Measurements from ENCODE around the gene SLX4IP. TPM values are rescaled to one million over a fixed set of nuclear protein-coding genes. Genes with fewer than 3 reads are reported as not detected.
A peak's percentile ranks its signal among the peaks of the same experiment; 100 is the strongest.

SLX4IP gene
- total and polyA plus RNA-seq, 2 donors (not counting 1 experiment from before 2014, with no cell fraction given), result 2.0 to 8.1 TPM

DNA sequence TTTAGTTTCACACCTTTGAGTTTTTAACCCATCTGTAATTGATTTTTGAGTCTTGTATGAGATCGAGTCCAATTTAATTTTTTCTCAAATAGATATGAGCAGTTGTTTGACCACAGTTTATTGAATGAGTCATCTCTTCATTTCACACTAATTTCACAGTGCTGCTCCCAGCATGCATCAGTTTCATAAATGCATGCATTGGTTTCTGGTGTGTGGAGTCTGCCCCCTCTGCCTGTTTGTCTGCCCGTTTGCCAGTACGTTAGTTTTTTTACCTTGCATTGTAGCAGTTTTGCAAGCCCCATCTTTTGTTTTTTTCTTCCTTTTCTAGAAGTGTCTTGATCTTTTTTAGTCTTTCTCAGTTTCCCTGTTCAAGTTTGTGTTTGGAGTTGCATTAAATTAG lies 11.9 kb downstream of the SLX4IP start:
- Histone ChIP-seq H3K4me1 (ENCODE audit: control insufficient read depth in 2 of 2, insufficient read depth in 2 of 2, low read length in 2 of 2) (peaks cover 0 to 5% of the 10 kb centered on the region in 2 donors), H3K9ac (ENCODE audit: low read length) (no peak overlapping the region), H3K27ac (ENCODE audit: low read length in 2 of 2) (no peak overlapping the region), H3K36me3 (replicated peaks in 1 of 2; ENCODE audit: control extremely low read depth in 1 of 2, control insufficient read depth in 1 of 2, extremely low read depth in 1 of 2, insufficient read depth in 2 of 2, low read length in 1 of 2) (no peaks in the 10 kb centered on the region), H3K4me2 (replicated peaks; ENCODE audit: low read depth, low read length, poor library complexity, severe bottlenecking) (peak overlapping the region; percentile 33), H2AFZ (ENCODE audit: insufficient read depth, low read depth, low read length, poor library complexity, severe bottlenecking) (peak overlapping the region; percentile 17), H3K79me2 (ENCODE audit: control insufficient read depth, insufficient read depth, low read length) (peaks cover 35% of the 10 kb centered on the region), H3K4me3 (ENCODE audit: control extremely low read depth in 1 of 5, extremely low read depth in 1 of 5, insufficient read depth in 1 of 5, low read depth in 2 of 5, low read length in 4 of 5) (no peak overlapping the region), H3K9me3 (ENCODE audit: control extremely low read depth in 1 of 3, control insufficient read depth in 2 of 3, insufficient read depth in 1 of 3, low read length in 2 of 3) (no peaks in the 10 kb centered on the region), H4K20me1 (ENCODE audit: control insufficient read depth, insufficient read depth, low read length, poor library complexity, severe bottlenecking) (no peaks in the 10 kb centered on the region), H3K27me3 (replicated peaks in 1 of 4; ENCODE audit: control extremely low read depth in 1 of 4, control insufficient read depth in 3 of 4, insufficient read depth in 4 of 4, low read length in 3 of 4) (no peaks in the 10 kb centered on the region)
- ChIA-PET POLR2A (no interaction called here), CTCF (no interaction called here)
- ATAC-seq (ENCODE audit: low read depth) (peak; percentile 63), DNase-seq (no peak)
- Mint-ChIP-seq H3K27me3 (no peaks in the 10 kb centered on the region), H3K9me3 (ENCODE audit: insufficient read depth) (no peaks in the 10 kb centered on the region), H3K27ac (no peak overlapping the region), H3K4me3 (peak overlapping the region; percentile 32), H3K4me1 (peaks cover 12% of the 10 kb centered on the region)
- intact Hi-C loops (cut with micrococcal nuclease), result loop anchor here (1.0 kb wide), 1 partner anchor 12 kb away; the partner anchor contains the start of gene SLX4IP
- WGBS (ENCODE audit: insufficient coverage), result no CpG with 5 or more reads among the region's 3 CpGs
- TF ChIP-seq, protein P1, sequence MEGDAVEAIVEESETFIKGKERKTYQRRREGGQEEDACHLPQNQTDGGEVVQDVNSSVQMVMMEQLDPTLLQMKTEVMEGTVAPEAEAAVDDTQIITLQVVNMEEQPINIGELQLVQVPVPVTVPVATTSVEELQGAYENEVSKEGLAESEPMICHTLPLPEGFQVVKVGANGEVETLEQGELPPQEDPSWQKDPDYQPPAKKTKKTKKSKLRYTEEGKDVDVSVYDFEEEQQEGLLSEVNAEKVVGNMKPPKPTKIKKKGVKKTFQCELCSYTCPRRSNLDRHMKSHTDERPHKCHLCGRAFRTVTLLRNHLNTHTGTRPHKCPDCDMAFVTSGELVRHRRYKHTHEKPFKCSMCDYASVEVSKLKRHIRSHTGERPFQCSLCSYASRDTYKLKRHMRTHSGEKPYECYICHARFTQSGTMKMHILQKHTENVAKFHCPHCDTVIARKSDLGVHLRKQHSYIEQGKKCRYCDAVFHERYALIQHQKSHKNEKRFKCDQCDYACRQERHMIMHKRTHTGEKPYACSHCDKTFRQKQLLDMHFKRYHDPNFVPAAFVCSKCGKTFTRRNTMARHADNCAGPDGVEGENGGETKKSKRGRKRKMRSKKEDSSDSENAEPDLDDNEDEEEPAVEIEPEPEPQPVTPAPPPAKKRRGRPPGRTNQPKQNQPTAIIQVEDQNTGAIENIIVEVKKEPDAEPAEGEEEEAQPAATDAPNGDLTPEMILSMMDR (IDR thresholded peaks at IDR 0.05), result no peak
- no peak for TF ChIP-seq EZH2 (IDR thresholded peaks at IDR 0.05; ENCODE audit: borderline replicate concordance, insufficient read depth, low read depth, low read length, poor library complexity, severe bottlenecking)

DNA sequence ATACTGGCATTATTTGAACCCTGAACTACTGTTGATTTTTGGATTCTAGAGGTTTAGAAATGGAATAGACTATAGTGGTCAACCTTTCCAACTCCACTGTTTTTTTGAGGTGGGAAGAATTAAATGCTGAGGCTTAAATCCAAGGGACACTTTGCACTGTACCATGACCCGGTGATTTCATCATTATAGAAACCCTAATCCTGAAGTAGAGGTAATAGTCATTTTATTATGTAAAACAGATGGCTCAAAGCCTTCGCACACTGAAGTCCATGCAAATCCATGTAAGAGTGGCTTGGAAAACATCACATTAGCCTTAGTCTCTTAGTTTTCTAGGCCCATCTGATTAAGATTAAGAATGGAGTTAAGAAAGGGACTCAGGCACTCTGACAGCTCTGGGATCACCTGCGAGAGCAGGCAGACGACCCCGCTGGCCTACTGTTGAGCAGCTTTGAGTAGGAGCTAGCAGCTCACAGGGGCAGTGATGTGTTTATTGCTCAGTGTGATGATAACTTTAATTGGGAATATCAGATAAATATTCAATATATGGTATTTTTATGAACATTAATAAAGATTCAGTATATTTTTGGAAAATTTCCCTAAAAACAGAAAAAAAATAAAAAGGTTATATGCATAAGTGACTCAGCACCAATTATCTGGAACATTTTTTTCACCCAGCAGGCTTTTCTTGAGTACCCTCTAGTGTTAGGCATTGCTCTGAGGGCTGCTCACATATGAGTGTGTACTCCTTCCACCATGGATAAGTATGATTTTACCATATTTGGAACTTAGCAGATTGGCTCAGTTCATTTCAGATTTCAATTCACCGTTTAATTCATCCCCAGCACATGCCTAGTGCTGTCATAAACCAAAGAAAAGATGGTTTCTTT lies 13.4 kb downstream of the SLX4IP start:
- Histone ChIP-seq H3K9me3 (ENCODE audit: control extremely low read depth in 1 of 3, control insufficient read depth in 2 of 3, insufficient read depth in 1 of 3, low read length in 2 of 3) (no peaks in the 10 kb centered on the region), H2AFZ (ENCODE audit: insufficient read depth, low read depth, low read length, poor library complexity, severe bottlenecking) (no peak overlapping the region), H4K20me1 (ENCODE audit: control insufficient read depth, insufficient read depth, low read length, poor library complexity, severe bottlenecking) (no peaks in the 10 kb centered on the region), H3K79me2 (ENCODE audit: control insufficient read depth, insufficient read depth, low read length) (peaks cover 37% of the 10 kb centered on the region), H3K27me3 (replicated peaks in 1 of 4; ENCODE audit: control extremely low read depth in 1 of 4, control insufficient read depth in 3 of 4, insufficient read depth in 4 of 4, low read length in 3 of 4) (no peaks in the 10 kb centered on the region), H3K36me3 (replicated peaks in 1 of 2; ENCODE audit: control extremely low read depth in 1 of 2, control insufficient read depth in 1 of 2, extremely low read depth in 1 of 2, insufficient read depth in 2 of 2, low read length in 1 of 2) (no peaks in the 10 kb centered on the region), H3K4me2 (replicated peaks; ENCODE audit: low read depth, low read length, poor library complexity, severe bottlenecking) (no peak overlapping the region), H3K9ac (ENCODE audit: low read length) (no peak overlapping the region), H3K27ac (ENCODE audit: low read length in 2 of 2) (no peak overlapping the region), H3K4me1 (ENCODE audit: control insufficient read depth in 2 of 2, insufficient read depth in 2 of 2, low read length in 2 of 2) (peaks cover 5 to 12% of the 10 kb centered on the region in 2 donors), H3K4me3 (ENCODE audit: control extremely low read depth in 1 of 5, extremely low read depth in 1 of 5, insufficient read depth in 1 of 5, low read depth in 2 of 5, low read length in 4 of 5) (no peak overlapping the region)
- WGBS (ENCODE audit: insufficient coverage), result 100% methylated on average over 3 of the region's 6 CpGs
- H3K27me3 Mint-ChIP-seq, result no peaks in the 10 kb centered on the region
- intact Hi-C loops (cut with micrococcal nuclease), result no loop called here
- peaks cover 21% of the 10 kb centered on the region for H3K4me1 Mint-ChIP-seq
- TF ChIP-seq, protein P1 (IDR thresholded peaks at IDR 0.05), result no peak
- no peak for TF ChIP-seq EZH2 (IDR thresholded peaks at IDR 0.05; ENCODE audit: borderline replicate concordance, insufficient read depth, low read depth, low read length, poor library complexity, severe bottlenecking)
- no peaks in the 10 kb centered on the region for H3K9me3 Mint-ChIP-seq (ENCODE audit: insufficient read depth)
- CTCF ChIA-PET, result no interaction called here
- POLR2A ChIA-PET, result no interaction called here
- H3K27ac Mint-ChIP-seq, result no peak overlapping the region
- DNase-seq, result no peak
- no peak for ATAC-seq (ENCODE audit: low read depth)
- H3K4me3 Mint-ChIP-seq, result no peak overlapping the region

Measured in B cell (primary cell).